AG20443 (cell line): ENCODE measurements around the gene TMEM167A.

Source experiments
- DNase-seq: peaks from one replicate; pipeline ENCODE4 v3.0.0; 2012; ENCODE audit warnings: low spot score, mixed read lengths

Gene TMEM167A

DNA sequence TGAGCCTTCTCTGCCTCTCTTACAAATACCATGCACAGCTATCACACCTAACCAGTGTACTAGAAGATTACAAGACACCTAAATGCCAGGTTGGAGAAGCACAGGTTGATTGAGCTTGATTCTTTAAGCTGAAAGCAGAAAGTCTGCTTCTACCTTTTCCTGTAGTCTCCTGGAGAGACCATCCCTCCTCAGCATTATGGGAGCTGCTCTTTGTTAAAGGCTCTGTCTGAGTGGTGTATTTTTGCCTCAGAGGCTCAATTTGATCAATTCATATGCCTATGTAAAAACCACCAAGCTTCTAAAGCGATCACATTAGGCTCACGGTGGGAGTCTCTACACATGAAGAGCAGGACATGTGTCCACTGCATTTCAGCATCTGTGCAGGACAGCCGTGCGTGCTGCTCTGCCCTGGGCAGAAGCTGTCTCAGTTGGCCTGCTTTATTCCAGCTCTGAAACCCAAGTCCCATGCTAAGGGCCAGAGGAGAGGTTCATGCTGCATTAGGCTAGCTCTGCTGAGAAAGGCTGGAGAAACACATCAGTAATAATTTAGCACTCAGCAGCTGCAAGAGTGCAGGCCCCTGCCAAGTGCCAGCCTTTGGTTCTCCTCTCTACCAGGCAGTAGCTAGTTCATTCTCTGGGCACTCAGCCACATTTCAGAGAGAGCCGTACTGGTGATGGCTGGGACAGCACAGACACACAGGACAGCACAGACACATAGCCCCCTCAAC is 41.7 kb downstream of the TMEM167A start:
- peak; percentile 33 for DNase-seq

DNA sequence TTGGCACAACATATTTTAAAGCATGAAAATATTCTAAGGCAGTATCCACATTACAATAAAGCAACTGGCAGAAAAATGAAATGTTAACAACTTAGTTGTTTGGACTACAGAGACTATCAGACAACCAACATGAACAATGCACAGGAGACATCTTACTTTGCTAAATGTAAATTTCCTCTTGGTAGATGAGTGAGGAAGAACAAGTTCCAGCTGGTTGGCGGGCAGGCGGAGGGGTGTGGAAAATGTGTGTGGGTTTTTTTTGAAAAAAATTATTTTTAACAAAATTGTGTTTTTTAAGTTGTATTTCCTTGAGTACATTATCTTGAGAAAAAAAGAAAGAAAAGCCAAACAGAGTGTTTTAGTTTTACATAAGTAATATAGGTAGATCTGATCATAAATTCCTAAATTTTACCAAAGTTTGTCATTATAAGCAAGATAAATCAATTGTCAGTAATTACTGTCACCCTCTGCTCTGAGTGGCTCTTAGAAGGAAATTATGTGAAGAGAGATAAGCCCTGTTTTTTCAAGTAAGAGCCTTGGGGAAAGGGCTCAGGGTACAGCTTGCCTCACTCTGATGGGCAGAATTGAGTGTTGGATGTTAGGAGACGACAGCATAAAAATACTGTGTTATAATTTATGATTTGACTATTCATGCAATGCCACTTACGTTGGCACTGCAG is 42.5 kb downstream of the TMEM167A start:
- no peak for DNase-seq

DNA sequence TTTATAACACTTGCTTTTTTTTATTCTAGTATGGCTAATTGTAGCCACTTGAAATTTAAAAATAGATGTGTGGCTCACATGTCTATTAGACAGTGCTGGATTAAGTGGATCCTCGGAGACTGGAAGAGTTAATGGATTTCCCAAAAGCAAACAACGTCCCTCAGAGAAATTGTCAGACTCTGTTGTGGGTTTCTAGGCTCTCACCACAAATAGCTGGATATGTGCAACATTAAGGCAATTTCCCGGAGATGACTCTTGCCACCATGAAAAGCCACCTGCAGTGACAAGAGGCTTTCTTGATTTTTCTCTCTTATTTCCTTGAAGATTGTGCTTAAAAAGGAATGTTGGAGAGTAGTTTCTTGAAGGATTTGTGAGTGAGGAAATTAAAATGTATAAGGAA is 43.2 kb downstream of the TMEM167A start:
- no peak for DNase-seq

DNA sequence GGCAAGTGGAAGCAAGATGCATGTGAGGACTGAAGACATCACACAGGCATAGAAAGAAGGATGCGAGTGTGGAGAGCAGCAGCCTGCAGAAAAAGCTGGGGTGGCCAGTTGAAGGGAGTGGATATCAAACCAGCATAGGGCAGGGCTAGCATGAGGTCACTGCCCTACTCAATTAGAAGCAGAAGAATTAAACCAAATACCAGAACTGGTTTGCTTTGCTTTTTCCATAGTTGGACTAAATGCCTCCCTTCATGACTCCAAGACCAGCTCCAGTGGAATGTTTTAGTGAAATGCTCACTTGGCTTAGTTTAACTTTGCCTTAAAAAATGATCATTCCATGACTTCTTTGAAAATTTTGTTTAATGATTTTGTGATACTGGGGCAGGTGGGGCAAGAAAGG is 45.8 kb downstream of the TMEM167A start:
- DNase-seq: peak; percentile 73

DNA sequence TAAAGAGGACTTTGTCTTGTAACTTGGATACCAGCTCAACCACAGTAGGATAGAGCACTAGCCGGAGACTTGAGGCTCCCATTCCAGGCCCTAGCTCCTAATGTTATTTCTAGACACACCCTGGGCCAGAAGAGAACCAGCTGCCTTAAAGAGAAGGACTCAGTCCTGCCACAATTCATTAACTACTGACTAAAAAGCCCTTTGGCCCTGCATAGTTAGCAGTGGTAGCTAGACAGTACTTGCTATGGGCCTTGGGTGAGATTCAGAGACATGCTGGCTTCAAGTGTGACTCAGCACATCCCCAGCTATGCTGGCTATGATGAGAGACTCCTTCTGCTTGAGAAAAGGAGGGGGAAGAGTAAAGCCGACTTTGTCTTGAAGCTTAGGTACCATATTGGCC is 47.3 kb downstream of the TMEM167A start:
- peak; percentile 57 for DNase-seq

DNA sequence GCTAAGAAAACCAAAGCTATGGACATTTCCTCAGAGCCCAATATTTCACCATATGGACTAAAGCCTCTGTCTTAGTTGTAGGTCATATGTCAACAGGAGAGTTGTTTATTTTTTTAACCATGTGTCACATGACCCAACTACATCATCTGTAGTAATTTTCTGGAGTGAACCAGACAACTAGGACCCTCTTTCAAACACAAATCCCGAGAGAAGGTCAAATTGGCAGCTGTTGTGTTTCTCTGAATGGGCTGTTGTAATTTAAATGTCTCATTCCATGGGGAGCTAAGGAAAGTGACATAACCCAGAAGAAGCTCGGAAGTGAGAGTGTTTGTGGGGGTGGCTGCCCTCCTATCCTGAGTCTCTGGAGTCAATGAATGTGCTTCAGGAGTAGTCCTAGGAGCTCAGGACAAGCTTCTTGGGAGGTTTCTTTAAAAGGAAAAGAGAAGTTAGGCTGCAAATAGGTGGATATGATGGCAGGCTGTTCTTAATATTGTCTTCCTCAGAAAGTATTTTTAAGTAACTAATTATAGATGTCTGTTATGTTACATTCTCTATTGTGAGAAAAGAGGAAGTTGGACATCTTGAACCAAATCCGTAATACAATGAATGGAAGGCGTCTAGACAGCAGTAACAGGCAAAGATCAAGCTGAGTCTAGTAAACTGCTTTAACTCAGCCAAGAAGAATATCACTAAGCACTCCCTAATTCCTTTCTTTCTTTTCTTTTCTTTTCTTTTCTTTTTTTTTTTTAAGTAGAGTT is 50.1 kb downstream of the TMEM167A start:
- no peak for DNase-seq

DNA sequence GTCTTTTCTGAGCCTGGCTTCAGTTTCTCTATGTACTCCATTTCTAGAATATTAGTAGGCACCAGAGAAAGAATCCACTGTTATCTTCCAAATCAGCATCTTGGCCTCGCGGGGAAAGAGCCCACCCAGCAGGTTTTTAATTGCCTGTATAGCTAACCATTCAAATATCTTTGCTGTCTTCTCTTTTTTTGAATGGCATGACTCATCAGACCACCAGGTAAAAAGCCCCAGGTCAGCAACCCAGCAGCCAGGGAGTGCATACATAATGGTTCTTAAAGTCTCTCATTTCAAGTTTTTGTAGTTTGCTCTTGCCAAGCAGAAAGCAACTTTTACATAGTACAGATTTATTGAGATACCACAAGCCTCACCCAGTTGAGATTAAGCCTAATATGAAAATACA is 50.7 kb downstream of the TMEM167A start:
- DNase-seq: no peak

DNA sequence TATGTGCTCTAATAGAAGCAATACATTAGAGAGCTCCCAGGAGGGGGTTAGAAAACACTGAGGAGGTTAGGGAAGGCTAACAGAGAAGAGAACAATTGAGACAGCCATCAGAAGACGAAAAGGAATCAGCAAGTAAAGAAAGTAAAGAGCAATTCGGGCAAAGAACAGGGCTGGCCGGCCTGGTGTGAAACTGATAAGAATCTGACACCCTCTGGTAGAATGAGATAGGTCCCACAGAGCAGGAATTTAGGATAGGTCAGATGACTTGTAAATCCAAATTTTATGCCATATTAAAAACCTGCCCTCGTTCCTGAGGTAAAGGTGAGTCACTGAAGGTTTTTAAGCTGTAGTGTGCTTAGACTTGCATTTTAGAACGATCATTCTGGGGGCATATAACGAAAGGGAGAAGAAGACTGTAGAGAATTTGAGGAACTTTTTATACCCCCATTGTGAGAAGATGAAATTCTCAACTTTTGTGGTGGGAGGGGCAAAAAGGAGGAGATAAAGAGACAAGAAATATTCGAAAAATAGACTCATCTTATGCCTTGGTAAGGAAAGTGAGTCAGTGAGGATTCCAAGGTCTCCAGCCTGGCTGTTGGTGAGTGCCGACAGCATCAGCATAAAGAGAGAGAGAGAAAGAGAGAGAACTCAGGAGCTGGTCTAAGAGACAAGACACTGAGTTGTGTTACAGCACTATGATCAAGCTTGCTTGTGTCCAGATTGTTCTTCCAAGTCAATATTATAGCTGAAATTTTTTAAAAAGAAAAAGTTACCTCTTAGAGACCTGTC is 51.3 kb downstream of the TMEM167A start:
- no peak for DNase-seq

DNA sequence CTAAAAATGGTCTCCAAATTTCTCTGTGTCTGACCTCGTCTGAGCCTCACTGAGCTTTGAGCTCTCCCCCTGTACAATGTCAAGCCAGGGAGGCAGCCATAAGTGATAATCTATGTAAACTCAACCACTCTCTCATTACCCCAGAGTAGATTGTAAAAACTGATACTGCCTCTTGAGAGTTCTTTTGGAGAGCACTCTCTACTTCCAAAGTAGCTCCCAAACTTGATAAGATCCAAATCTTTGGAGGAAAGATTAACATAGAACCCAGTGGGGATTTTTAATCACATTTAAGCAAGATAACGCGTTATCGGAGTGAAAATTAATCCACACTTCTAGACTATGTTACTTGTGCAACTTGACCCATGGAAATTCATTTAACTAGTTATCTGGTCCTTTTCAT is 54.9 kb downstream of the TMEM167A start:
- no peak for DNase-seq

DNA sequence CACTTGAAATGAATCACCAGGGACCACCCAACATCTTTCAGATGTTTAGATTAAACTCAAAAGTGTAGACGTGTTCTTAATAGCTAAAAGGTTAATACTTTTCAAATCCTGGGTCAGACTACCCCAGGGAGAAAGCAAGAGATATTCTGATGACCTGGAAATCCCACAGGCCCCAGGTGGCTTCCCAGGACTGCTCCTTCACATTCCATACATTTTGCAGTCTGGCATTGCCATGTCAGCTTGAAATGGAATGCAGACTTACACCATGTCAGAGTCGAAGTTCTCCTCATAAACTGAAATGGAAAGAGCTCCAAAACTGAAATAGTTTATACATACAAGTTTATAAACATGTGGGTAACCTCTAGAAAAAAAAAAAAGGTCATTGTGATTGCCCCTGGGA is 61.5 kb downstream of the TMEM167A start:
- no peak for DNase-seq

DNA sequence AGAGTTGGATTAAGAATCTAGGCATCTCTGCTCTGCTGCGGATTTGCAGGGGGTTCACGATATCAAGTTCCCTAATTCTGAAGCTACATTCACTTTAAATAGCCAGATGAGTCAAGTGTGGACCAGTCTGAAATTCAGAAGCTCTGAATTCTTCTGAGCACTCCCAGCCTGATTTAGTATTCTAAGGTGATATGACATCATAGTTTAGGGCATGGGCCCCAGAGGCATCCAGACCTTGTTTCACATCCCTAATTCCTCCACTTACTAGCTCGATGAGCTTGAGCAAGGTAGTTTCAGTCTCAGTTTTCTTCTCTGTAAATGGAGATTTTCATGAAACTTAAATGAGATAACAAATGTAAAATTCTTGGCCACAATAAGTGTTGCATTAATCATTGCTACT is 65.2 kb downstream of the TMEM167A start:
- DNase-seq: no peak

DNA sequence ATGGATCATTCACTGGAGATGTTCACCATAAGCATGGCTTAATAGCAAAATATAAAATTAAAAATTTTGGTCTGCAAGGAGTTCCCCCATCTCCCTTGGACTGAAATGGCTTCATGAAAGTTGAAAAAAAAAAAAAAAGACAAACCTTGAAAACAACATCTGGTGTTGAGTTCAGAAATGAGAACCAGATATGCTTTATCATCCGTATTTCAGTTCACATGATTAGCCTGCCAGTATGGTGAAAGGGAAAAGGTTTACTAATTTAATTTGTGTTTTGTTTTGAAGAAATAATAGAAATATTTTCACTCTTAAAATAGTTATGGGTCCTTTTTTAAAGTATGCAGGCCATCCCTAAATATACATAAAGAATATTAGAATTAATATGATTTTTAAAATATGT is 67.8 kb downstream of the TMEM167A start:
- no peak for DNase-seq

DNA sequence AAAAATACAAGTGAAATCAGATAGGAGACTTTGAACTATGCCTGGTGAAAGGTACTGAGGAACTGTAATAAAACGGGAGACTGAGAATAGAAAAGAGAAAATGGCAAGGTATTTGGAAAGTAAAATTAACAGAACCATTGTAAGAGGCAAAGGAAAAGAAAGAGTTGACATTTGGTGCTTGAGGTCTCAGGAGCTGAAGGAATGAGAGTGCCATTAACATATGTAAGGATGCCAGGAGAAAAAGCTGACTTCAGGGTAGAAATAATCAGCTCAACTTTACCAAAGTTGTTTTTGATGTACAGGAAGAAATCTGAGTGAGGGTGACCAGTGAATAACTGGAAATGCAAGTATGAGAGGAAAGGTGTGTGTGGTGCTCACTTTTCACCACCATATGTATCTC is 69.4 kb downstream of the TMEM167A start:
- DNase-seq: no peak

DNA sequence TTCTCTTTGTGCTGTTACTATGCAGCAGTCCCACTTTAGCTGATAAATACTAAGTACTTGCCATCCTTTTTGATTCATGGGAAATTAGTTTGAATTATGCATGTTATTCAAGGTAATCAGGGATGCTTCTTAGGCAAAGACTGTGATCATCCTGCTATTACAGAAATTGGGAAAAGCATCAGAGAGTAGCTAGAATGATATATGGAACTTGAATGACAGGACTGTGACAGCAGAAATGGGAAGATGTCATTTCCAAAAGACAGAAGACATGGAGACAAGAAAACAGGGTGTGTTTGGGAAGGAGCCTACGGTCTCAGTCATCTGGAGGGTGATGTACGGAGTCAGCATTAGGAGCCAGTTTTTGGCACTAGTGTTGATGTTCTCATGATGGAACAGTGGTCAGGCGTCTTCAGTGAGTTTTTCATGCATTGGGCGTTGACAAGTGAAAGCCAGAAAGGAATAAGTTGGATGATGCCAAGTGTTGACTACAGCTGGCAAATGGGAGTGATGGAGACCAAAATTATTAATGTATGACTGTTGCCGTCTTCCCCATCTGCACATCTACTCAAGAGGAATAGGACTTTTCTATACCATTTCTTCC is 70.4 kb downstream of the TMEM167A start:
- no peak for DNase-seq

DNA sequence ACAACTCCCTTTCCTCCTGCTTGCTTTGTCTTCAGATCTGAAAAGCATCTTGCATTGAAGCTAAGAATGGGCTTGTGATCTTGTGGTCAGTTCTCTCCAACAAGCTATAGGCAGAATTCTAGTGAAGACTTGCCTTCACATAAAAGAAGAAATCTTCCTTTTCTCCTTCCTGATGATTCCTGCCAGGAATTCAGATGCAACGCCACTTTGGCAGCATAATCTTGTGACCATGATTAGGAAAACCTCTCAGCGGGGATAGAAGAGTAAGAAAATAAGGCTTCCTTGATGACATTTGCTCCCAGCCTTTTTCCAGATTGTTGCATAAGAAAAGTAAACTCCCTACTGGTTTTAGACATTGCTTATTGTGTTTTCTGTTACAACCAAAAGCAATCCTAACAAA is 73.4 kb downstream of the TMEM167A start:
- DNase-seq: no peak
